ENCODE data around the gene UBR1. TPM values are rescaled to one million over a fixed set of nuclear protein-coding genes. Genes with fewer than 3 reads are reported as not detected.

UBR1 gene
- total RNA-seq, 2 experiments from 2014 or later = 19.8 to 33.5 TPM

- intact Hi-C loops (cut with micrococcal nuclease; ENCODE audit: unreplicated experiment) = no loop called here
- no peaks in the 10 kb centered on the region for H3K9me3 ChIP-seq (ENCODE audit: low read length)
- no peak overlapping the region for H3K27ac ChIP-seq (ENCODE audit: low read depth, low read length, poor library complexity, severe bottlenecking)
- no peaks in the 10 kb centered on the region for H4K20me1 ChIP-seq (ENCODE audit: insufficient read depth, low read length)
- H3K9me2 ChIP-seq (ENCODE audit: insufficient read depth, low read length) = no peaks in the 10 kb centered on the region
- no peak overlapping the region for H3K4me3 ChIP-seq (ENCODE audit: low read depth, low read length, poor library complexity, severe bottlenecking)
- H3K79me2 ChIP-seq (ENCODE audit: insufficient read depth, low read depth, low read length) = no peaks in the 10 kb centered on the region
- H3K4me2 ChIP-seq (ENCODE audit: low read length) = no peak overlapping the region
- no peak for DNase-seq (ENCODE audit: low spot score)
- H2AFZ ChIP-seq (ENCODE audit: low read length) = no peak overlapping the region
- no peak for TF ChIP-seq CTCF (conservative IDR thresholded peaks at IDR 0.05; ENCODE audit: low read length)
- no peak for TF ChIP-seq EZH2phosphoT487 (IDR thresholded peaks at IDR 0.05; ENCODE audit: borderline replicate concordance, low read depth, low read length)
- no peaks in the 10 kb centered on the region for H3K4me1 ChIP-seq (ENCODE audit: insufficient read depth, low read length, poor library complexity, severe bottlenecking)
- no TSS peak for BruUV-seq (replicated peaks)
- CTCF ChIA-PET (ENCODE audit: unreplicated experiment) = no interaction called here
- POLR2A ChIA-PET = interaction anchor here (0.6 kb wide), 1 partner anchor 377 kb away, joined by 3 read pairs; no protein-coding TSS in a partner anchor
- H3K36me3 ChIP-seq (ENCODE audit: insufficient read depth, low read length) = no peaks in the 10 kb centered on the region
Measured at GRCh38 chr15:42933886-42934667, 171.8 kb downstream of the UBR1 start.

GRCh38 chr15:42932833-42933515, 172.9 kb downstream of the UBR1 start:
- DNase-seq (ENCODE audit: low spot score) = no peak
- no peak overlapping the region for H3K4me2 ChIP-seq (ENCODE audit: low read length)
- H3K27ac ChIP-seq (ENCODE audit: low read depth, low read length, poor library complexity, severe bottlenecking) = no peak overlapping the region
- H3K9me3 ChIP-seq (ENCODE audit: low read length) = no peaks in the 10 kb centered on the region
- H3K36me3 ChIP-seq (ENCODE audit: insufficient read depth, low read length) = no peaks in the 10 kb centered on the region
- BruUV-seq (replicated peaks) = no TSS peak
- intact Hi-C loops (cut with micrococcal nuclease; ENCODE audit: unreplicated experiment) = no loop called here
- ChIA-PET POLR2A (no interaction called here), CTCF (ENCODE audit: unreplicated experiment) (no interaction called here)
- no peak overlapping the region for H2AFZ ChIP-seq (ENCODE audit: low read length)
- H3K9me2 ChIP-seq (ENCODE audit: insufficient read depth, low read length) = no peaks in the 10 kb centered on the region
- H3K4me1 ChIP-seq (ENCODE audit: insufficient read depth, low read length, poor library complexity, severe bottlenecking) = no peaks in the 10 kb centered on the region
- H3K79me2 ChIP-seq (ENCODE audit: insufficient read depth, low read depth, low read length) = no peaks in the 10 kb centered on the region
- no peak for TF ChIP-seq EZH2phosphoT487 (IDR thresholded peaks at IDR 0.05; ENCODE audit: borderline replicate concordance, low read depth, low read length)
- no peak overlapping the region for H3K4me3 ChIP-seq (ENCODE audit: low read depth, low read length, poor library complexity, severe bottlenecking)
- no peaks in the 10 kb centered on the region for H4K20me1 ChIP-seq (ENCODE audit: insufficient read depth, low read length)

- ChIA-PET CTCF (ENCODE audit: unreplicated experiment) (no interaction called here), POLR2A (no interaction called here)
- H4K20me1 ChIP-seq (ENCODE audit: insufficient read depth, low read length) = no peaks in the 10 kb centered on the region
- BruUV-seq (replicated peaks) = no TSS peak
- no peak overlapping the region for H3K4me3 ChIP-seq (ENCODE audit: low read depth, low read length, poor library complexity, severe bottlenecking)
- DNase-seq (ENCODE audit: low spot score) = no peak
- H2AFZ ChIP-seq (ENCODE audit: low read length) = no peak overlapping the region
- no peaks in the 10 kb centered on the region for H3K9me3 ChIP-seq (ENCODE audit: low read length)
- intact Hi-C loops (cut with micrococcal nuclease; ENCODE audit: unreplicated experiment) = no loop called here
- no peak for TF ChIP-seq CTCF (conservative IDR thresholded peaks at IDR 0.05; ENCODE audit: low read length)
- TF ChIP-seq EZH2phosphoT487 (IDR thresholded peaks at IDR 0.05; ENCODE audit: borderline replicate concordance, low read depth, low read length) = no peak
- no peaks in the 10 kb centered on the region for H3K4me1 ChIP-seq (ENCODE audit: insufficient read depth, low read length, poor library complexity, severe bottlenecking)
- H3K4me2 ChIP-seq (ENCODE audit: low read length) = no peak overlapping the region
- no peak overlapping the region for H3K27ac ChIP-seq (ENCODE audit: low read depth, low read length, poor library complexity, severe bottlenecking)
- H3K79me2 ChIP-seq (ENCODE audit: insufficient read depth, low read depth, low read length) = no peaks in the 10 kb centered on the region
- H3K9me2 ChIP-seq (ENCODE audit: insufficient read depth, low read length) = no peaks in the 10 kb centered on the region
- H3K36me3 ChIP-seq (ENCODE audit: insufficient read depth, low read length) = no peaks in the 10 kb centered on the region
Measured at GRCh38 chr15:42931702-42932486, 173.9 kb downstream of the UBR1 start.

Measured in OCI-LY7 (cell line).